ENCODE data around the gene PLEKHA6.

Gene PLEKHA6

DNA sequence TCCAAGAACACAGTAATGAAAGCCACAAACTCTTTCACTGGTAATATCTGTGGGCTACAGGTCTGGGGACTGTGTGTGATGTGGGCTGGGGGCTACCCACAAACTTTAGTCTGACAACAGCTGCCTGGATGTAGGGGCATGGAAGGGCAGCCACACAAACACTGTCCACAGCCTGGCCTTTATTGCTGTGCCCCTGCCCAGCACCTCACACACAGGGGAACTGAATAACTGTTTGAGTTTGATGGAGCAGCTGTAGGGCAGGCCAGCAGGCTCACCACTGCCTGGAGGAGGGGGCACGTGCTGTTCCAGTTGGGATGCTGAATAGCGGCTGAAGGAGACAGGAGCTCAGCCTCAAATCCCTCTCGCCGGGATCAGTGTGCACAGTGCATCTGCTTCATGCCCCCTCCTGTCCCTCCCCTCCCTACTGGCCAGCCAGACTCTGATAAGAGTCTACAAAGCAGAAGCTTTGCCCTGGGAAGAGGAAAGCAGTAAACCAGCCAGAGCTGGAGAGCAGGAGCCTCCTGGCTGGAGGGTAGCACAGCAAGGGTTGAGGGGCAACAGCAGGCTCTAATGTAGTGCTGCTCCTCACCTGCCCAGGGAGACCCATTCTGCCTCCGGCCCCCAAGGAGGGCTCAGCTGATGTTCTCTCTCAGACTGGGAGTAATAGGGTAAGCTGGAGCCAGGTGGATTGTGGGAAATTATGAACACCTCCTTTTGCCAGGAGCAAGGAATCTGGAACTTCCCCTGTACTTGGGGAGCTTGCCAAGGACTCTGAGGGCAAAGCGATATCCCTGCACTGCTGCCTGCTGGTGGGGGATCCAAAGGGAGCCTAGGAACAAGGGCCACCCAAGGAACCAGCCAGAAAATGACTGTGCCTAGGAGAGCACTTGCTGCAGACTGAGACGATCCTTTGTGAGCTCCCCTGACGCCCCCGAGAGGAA is 75.7 kb downstream of the PLEKHA6 start:
- no peak for FAIRE-seq

DNA sequence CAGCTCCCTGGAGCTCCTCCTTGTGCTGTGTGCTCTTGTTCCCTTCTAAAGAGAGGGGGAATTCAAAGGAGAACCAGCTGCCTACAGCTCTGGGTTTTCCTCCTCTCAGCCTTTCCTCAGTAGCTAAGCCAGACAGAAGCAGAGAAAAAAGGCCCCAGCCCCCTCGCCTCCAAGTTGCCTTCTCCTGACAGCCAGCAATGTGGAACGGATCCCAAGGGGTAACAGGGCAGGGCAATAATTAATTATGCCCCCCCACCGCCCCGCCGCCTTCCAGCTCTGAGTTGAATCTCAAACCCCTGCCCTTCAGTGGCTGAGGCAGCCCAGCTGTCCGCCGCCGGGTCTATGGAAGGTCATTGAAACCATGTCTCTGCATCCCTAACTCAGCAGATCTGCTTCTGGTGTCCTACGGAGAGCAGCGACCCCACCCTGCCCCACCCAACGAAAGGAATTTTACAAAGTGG is 76.9 kb downstream of the PLEKHA6 start:
- FAIRE-seq, result no peak

- FAIRE-seq, result no peak
These were observed 79.4 kb downstream of the PLEKHA6 start for GRCh38 chr1:204280099-204280961.

- FAIRE-seq, result no peak
These were observed 80.8 kb downstream of the PLEKHA6 start for GRCh38 chr1:204278958-204279357.

DNA sequence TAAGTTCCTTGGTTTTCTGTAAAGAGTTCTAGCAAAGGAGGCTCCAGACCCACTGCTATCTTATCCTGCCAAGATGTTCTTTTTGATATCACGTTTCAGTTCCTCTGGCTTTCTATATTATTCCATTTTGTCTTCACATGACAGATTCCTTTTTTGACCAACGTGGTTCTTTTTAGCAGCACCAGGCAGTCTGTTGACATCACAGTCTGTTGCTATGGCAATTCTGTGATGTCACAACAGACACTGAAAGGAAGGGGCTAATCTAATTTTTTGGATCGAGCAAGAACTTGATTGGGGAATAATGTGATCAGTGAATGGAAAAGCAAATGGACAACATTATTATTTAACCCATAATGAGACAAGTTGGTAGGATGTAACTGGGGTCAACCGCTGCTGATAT is 81.5 kb downstream of the PLEKHA6 start:
- no peak for FAIRE-seq

DNA sequence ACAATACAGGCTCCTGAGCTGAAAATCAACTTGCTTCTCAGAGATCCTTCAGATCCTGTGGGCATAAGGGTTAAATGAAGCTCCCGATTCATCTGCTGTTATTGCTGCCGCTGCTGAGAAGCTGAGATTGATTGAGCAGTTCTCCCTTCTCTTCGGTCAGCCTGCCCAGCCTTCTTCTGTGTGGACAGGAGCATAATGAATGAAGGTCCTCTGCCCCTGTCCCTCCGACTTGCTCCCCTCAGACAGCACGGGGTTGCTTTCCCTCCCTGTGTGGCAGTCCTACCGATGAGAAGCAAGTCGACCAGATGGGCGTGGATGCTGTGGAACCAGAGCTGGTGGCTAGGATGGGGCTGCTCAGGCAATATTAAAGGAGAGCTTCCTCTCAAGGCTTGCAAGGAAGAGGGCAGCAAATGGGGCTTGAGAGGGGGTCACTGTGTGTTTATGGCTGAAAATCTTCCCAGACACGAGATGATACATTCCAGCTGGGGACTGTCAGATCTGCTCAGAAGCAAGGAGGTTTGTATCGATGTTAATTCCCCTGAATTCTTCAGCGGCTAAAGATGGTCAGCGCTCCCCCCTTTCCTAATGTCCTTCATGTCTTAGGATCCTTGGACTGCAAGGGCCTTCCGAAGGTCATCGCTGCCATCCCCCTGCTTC is 82.0 kb downstream of the PLEKHA6 start:
- FAIRE-seq, result no peak

DNA sequence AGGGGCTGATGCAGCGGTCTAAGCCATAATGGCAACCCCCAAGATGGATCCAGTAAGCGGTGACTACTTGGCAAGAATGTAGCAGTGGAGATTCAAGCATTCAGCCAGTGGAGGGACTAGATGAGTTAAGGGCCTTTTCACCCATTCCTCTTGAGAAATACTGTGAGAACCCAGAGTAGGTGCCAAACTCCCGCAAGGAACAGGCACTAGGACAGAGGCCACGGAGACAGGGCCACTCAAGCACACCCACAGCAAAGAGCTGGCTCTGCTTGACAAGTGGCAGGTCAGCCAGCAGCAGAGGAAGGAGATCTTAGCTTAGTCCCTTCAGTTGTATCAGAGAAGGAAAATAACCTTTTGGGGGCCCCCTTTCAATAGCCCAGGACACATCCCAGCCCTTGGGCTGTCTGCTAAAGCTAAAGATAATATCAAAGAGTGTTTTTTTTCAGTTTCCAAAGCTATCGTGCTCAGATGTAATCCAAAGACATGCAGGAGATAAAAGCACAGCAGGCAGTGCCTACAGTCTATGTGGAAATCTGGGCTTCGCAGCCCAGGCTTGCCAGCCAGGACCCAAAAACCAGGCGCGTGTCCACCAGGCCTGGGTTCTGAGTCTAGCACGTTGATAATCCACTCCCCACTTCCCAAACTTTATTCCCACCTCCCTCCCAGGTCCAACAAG is 83.9 kb downstream of the PLEKHA6 start:
- no peak for FAIRE-seq

- FAIRE-seq, result no peak
These were observed 85.3 kb downstream of the PLEKHA6 start for GRCh38 chr1:204274446-204274845.

GRCh38 chr1:204272505-204272904 is 87.2 kb downstream of the PLEKHA6 start:
- no peak for FAIRE-seq

GRCh38 chr1:204271970-204272369 is 87.8 kb downstream of the PLEKHA6 start:
- no peak for FAIRE-seq

GRCh38 chr1:204268101-204268500 is 91.6 kb downstream of the PLEKHA6 start:
- FAIRE-seq, result no peak

GRCh38 chr1:204267191-204267601 is 92.5 kb downstream of the PLEKHA6 start:
- no peak for FAIRE-seq

DNA sequence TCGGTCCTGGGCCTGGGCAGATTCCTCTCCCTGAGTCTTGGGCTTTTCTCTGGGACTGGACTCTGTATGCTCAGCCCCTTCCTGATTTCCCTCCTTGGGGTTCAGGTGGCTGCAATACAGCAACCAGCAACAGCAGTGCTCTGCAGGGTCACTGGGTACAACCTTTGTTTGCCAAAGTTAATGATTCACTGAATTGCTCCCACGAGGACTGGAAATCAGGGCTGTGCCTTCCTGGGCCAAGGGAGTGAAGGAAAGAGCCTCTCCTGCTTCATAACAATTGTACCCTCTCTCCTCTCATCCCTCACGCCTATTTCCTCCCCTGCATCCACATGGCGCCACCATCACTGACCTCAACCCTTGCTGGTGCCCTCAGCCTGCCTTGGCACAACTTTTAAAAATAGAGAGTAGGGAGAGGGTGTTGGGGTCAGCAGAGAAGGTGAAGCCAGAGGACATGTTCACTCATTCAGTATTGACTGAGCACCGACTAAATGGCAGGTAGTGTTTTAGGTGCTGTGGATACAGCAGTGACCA is 93.2 kb downstream of the PLEKHA6 start:
- FAIRE-seq, result no peak

DNA sequence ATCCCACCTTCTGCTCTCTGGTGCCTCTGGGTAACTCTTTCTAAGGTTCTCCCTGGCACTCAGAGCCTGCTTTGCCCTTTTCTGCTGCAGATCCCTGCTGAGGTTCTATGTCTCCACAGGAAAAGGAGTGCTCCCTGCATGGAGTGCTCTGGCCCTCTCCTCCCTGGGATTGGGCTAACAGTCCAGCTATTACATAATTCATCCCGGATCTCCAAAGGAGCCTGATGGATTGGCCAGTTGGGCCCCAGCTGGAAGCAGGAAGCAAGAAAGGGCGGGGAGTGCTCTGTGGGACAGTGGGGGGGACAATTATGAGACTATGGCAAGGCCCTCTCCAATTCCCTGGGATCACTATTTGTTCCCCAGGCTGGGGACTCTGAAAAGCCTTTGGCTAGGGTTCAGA is 94.1 kb downstream of the PLEKHA6 start:
- no peak for FAIRE-seq

DNA sequence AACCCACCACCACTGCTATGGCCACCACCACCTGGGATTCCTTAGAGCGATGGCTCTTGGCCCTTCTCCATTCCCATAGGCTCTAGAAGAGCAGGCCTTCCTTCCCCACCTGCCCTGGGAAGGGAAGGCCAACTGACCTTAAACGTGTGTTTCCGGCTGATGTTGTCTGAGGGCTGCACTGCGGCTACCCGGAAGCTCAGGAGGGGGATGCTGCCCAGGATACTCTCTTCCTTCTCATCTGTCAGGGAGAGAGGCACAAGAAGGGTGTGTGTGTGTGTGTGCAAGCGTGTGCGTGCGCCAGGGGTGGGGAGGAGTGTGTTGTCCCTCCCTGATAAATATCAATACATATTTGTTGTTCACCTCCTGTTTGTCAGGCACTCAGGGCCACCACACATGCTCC is 94.9 kb downstream of the PLEKHA6 start:
- no peak for FAIRE-seq

DNA sequence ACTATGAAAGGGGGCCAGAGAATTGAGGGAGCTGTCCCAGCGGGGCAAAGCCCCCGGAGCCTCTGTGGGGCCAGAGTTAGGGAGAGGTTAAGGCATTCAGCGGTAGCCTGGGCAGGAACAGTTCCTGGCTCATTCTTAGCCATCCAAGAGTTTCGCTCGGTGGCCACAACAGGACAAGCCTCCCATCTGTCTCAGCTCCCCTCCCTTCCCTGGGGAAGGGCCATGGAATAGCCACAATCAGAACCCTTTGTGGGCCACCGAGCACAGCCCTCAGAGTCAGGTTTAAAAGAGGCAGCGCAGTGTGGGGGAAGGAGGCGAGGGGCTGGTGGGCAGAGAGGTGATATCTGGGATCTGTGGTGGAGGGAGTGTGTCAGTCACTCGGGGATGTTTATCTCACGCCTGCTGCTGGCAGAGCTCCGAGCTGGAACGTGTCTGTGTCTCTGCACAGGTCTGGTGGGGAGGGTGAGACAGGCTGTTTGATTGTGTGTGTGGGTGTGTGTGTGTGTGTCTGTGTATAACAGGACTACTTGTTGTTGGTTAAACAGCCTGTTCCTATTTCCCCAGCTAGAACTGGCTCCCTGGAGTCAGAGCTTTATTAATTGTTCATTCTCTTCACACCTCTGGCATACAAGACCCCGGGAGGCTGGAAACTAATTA is 96.3 kb downstream of the PLEKHA6 start:
- FAIRE-seq, result no peak

DNA sequence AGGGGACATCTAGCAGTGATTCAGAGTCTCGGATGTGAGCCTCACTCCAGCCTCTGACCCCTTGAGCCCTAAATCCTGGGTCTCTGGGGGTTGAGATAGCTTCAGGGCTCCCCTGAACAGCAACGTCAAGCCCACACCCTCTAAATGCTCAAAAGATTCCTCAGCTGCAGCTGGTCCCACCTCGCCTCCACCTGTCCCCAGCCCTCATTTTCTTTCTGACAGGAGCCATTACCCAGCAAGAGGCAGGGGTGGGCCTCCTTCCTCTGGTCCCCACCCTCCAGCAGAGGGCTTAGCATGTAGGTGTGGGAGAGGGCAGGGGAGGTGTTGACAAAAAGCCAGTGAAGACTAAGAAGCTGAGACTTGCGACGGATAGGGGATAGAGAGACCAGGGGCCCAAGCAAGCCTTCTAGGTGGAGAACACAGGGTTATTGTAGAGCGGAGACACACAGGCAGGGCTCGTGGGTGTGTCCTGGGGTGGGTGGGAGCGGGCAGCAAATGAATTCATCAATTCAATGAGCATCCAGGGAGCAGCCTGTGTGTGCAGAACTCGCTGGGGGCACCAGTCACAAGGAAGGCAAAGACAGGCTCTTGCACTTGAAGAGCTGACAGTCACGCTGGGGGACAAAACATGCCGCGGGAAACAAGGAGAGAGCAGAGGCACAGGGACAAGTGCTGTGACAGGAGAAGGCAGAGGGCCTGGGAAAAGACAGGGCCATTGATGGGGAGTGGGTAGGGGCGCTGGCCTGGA is 97.0 kb downstream of the PLEKHA6 start:
- no peak for FAIRE-seq

DNA sequence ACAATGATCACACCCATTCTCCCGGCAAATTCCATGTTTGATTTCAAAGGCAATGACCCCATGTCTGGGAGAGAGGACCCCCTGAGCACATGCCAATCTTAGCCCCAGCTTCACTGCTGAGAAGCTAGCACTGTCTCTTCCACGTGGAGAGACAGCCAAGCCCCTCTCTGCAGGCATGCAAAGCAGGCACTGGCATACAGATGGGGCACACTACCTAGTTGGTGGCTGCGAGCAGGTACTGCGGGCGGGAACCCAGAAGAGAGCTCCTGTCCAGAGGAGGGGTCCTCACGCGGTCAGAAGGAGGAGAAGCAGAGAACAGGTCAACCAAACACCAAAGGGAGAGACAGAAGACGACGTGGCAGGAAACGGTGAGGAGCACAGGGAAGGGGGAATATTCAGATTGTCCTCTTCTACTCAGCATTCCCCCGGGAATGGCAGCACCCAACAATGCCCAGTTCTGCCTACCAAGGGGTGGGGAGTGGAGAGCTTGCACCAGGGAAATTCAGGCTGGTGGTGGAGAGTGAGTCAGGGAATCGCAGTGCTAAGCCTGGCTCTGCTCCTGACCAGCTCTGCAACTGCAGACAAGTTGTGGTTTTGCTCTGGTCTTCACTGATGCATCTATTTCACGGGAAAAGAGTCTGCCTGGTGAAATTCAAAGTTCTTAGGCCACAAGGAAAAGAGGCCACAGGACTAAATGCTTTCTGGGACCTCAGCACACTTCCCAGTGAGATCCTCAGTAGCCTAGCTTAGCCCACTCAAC is 97.8 kb downstream of the PLEKHA6 start:
- no peak for FAIRE-seq

DNA sequence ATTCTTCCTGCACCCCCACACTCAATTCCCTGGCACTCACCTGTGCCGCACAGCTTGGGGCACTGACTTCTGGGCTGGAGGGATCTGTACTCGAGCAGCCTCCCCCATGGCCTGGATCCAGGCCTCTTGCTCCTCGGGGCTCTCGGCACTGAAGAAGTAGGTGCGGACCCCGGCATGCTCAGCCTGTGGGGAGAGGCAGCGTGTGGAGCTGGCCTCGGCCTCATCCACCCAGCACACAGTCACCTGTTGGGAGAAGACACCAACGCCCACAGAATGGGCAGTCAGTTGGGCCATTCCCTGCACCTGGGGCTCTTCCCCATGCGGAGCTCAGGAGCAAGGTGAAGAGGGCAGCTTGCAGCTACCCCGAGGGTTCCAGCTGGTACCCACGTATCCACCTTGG is 98.5 kb downstream of the PLEKHA6 start:
- FAIRE-seq, result no peak

DNA sequence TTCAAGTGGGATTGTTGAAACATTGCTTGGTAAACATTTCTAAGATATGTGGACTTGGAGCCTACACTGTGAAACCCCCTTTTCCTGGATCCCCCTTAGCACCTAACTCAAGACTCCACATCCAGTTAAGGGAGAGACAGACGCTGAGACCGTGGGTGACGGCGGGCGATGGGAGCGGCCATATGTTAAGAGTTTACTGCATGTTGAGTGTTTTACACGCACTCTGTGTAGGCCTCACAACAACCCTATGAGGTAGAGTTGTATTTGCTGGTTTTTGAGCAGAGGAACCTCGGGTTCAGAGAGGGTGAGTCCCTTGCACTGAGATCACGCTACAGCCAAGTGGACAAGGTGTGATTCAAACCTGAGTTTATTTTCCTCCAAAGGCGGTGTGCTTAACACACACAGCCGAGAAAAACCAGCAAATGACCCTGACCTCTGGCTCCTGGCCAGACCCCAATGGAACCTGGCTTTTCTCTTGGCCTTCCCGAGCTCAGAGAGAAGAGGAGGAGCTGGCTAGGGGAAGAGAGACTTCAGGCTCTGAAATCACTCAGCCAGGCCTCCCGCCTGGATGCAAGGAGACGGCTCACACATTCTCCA is 99.0 kb downstream of the PLEKHA6 start:
- no peak for FAIRE-seq
